Natural killer cell (primary cell): ENCODE measurements around the gene SLC5A6. TPM values are rescaled to one million over a fixed set of nuclear protein-coding genes. Genes with fewer than 3 reads are reported as not detected.

Source experiments
- ATAC-seq, 3 donors: fragments of 150-1000 bp in 2 of 3; fragments of 200-7000 bp in 1 of 3; cut with Tn5 transposase; 1 replicate in 1 of 3; 2 replicates in 2 of 3; pipeline ENCODE4 v1.10.0; 2021; ENCODE audit warnings: mild to moderate bottlenecking in 2 of 3, moderate library complexity in 2 of 3
- DNase-seq, 2 donors: peaks; one replicate each; pipeline versions ENCODE4 v3.0.0 to v3.0.0-alpha.2; 2013 to 2021; ENCODE audit warnings: mixed read lengths in 1 of 2
- H3K27ac ChIP-seq: one replicate; pipeline ENCODE4 v1.5.1; 2013; ENCODE audit warnings: mild to moderate bottlenecking, low read length
- H3K27me3 ChIP-seq: one replicate; pipeline ENCODE4 v1.6.1; 2013; ENCODE audit warnings: low read length; ENCODE audit not compliant: control insufficient read depth, insufficient read depth
- H3K36me3 ChIP-seq: one replicate; pipeline ENCODE4 v1.6.1; 2013; ENCODE audit warnings: low read length; ENCODE audit not compliant: control insufficient read depth, insufficient read depth
- H3K4me1 ChIP-seq: one replicate; pipeline ENCODE4 v1.6.1; 2013; ENCODE audit warnings: low read length; ENCODE audit not compliant: control insufficient read depth, insufficient read depth
- H3K4me3 ChIP-seq: one replicate; pipeline ENCODE4 v1.5.1; 2013; ENCODE audit warnings: low read length
- H3K9me3 ChIP-seq: one replicate; pipeline ENCODE4 v1.6.1; 2013; ENCODE audit warnings: low read length; ENCODE audit not compliant: control insufficient read depth, insufficient read depth
- H3K27ac Mint-ChIP-seq, 2 donors: one replicate each; pipeline ENCODE4 v1.8.0; 2022; ENCODE audit warnings: mild to moderate bottlenecking in 2 of 2, mixed read lengths in 2 of 2, moderate library complexity in 1 of 2
- H3K27me3 Mint-ChIP-seq, 2 donors: one replicate each; pipeline ENCODE4 v1.8.0; 2022; ENCODE audit warnings: low read depth in 2 of 2, mixed read lengths in 2 of 2
- H3K36me3 Mint-ChIP-seq: one replicate; pipeline ENCODE4 v1.8.0; 2022; ENCODE audit warnings: mixed read lengths
- H3K4me1 Mint-ChIP-seq, 2 donors: one replicate each; pipeline ENCODE4 v1.8.0; 2022; ENCODE audit warnings: mixed read lengths in 2 of 2
- H3K4me3 Mint-ChIP-seq: one replicate; pipeline ENCODE4 v1.8.0; 2022; ENCODE audit warnings: mild to moderate bottlenecking, moderate library complexity, mixed read lengths
- H3K9me3 Mint-ChIP-seq, 2 donors: one replicate each; pipeline ENCODE4 v1.8.0; 2022; ENCODE audit warnings: mixed read lengths in 2 of 2
- CTCF ChIP-seq: fragments of 200-600 bp; IDR thresholded peaks from one replicate; pipeline ENCODE4 v1.8.0; 2022; ENCODE audit warnings: antibody characterized with exemption
- WGBS: methylation state at CpG from one replicate; pipeline ENCODE4 v1.1.7; 2013; ENCODE audit warnings: missing lambda C conversion rate; ENCODE audit not compliant: insufficient coverage; 5-methylcytosine and 5-hydroxymethylcytosine counted together
- intact Hi-C: fragments of 100-400 bp; cut with micrococcal nuclease; formaldehyde crosslinking; loops from one replicate; pipeline ENCODE4 v1.14.2; 2022
- total RNA-seq, 4 donors: library from RNA; stranded (reverse); fragments of 120-200 nt in 1 of 4; gene quantifications; one replicate each; pipeline versions ENCODE4 v1.2.3 to v1.2.4, GENCODE V29; 2013 to 2022

SLC5A6 gene
- total RNA-seq, 3 donors from 2014 or later (not counting 1 experiment from before 2014, with no cell fraction given): 86.2 to 102 (median 93.7) TPM

GRCh38 chr2:27186613-27187345 is 25.3 kb downstream of the SLC5A6 start:
- no peaks in the 10 kb centered on the region for H3K36me3 ChIP-seq
- H3K9me3 ChIP-seq: no peaks in the 10 kb centered on the region
- no peak overlapping the region for H3K27ac ChIP-seq
- H3K9me3 Mint-ChIP-seq: no peaks in the 10 kb centered on the region
- H3K4me1 Mint-ChIP-seq: no peaks in the 10 kb centered on the region
- H3K4me3 ChIP-seq: no peak overlapping the region
- H3K27ac Mint-ChIP-seq: no peak overlapping the region
- intact Hi-C loops: no loop called here
- H3K4me1 ChIP-seq: no peaks in the 10 kb centered on the region
- no peak for ATAC-seq
- no peak overlapping the region for H3K4me3 Mint-ChIP-seq
- WGBS: 54% methylated on average over 5 of the region's 6 CpGs
- TF ChIP-seq CTCF: no peak
- no peaks in the 10 kb centered on the region for H3K27me3 ChIP-seq
- no peak for DNase-seq
- H3K27me3 Mint-ChIP-seq: peaks cover 7 to 21% of the 10 kb centered on the region in 2 donors
- no peaks in the 10 kb centered on the region for H3K36me3 Mint-ChIP-seq

GRCh38 chr2:27185331-27186026 is 26.6 kb downstream of the SLC5A6 start:
- no peak overlapping the region for H3K27ac Mint-ChIP-seq
- no peak overlapping the region for H3K27ac ChIP-seq
- 59% methylated on average over 6 of the region's 6 CpGs for WGBS
- no peaks in the 10 kb centered on the region for H3K36me3 Mint-ChIP-seq
- no peak for TF ChIP-seq CTCF
- H3K4me1 Mint-ChIP-seq: no peaks in the 10 kb centered on the region
- no peak overlapping the region for H3K4me3 Mint-ChIP-seq
- intact Hi-C loops: no loop called here
- H3K4me3 ChIP-seq: no peak overlapping the region
- no peaks in the 10 kb centered on the region for H3K36me3 ChIP-seq
- no peaks in the 10 kb centered on the region for H3K9me3 ChIP-seq
- no peak for ATAC-seq
- peaks cover 14 to 28% of the 10 kb centered on the region in 2 donors for H3K27me3 Mint-ChIP-seq
- DNase-seq: no peak
- H3K4me1 ChIP-seq: no peaks in the 10 kb centered on the region
- no peaks in the 10 kb centered on the region for H3K27me3 ChIP-seq
- H3K9me3 Mint-ChIP-seq: no peaks in the 10 kb centered on the region

- H3K9me3 Mint-ChIP-seq: no peaks in the 10 kb centered on the region
- TF ChIP-seq CTCF: no peak
- intact Hi-C loops: no loop called here
- H3K27ac Mint-ChIP-seq: no peak overlapping the region
- no peaks in the 10 kb centered on the region for H3K36me3 ChIP-seq
- H3K27ac ChIP-seq: no peak overlapping the region
- H3K9me3 ChIP-seq: no peaks in the 10 kb centered on the region
- H3K27me3 ChIP-seq: no peaks in the 10 kb centered on the region
- H3K4me1 ChIP-seq: no peaks in the 10 kb centered on the region
- DNase-seq: no peak
- H3K27me3 Mint-ChIP-seq: peaks cover 17 to 38% of the 10 kb centered on the region in 2 donors
- peak in 1 of 3 donors; percentile 69 for ATAC-seq
- H3K4me3 ChIP-seq: no peak overlapping the region
- H3K4me3 Mint-ChIP-seq: no peak overlapping the region
- no peaks in the 10 kb centered on the region for H3K4me1 Mint-ChIP-seq
- WGBS: 65% methylated on average over 4 of the region's 4 CpGs
- no peaks in the 10 kb centered on the region for H3K36me3 Mint-ChIP-seq
Observed at GRCh38 chr2:27184115-27184514, 28.0 kb downstream of the SLC5A6 start.
